ENCODE data around the gene RIPPLY1.
A peak's percentile ranks its signal among the peaks of the same experiment; 100 is the strongest.
"Not testable (repeated sequence)": the region's sequence is repeated elsewhere in the genome, so short reads cannot be mapped to it uniquely, and the experiment has no call there.

RIPPLY1 gene

GRCh38 chrX:106906361-106906760 lies 3.2 kb upstream of the RIPPLY1 start:
- DNase-seq = no peak

GRCh38 chrX:106905064-106905708 lies 2.0 kb upstream of the RIPPLY1 start:
- no peak for DNase-seq

DNA sequence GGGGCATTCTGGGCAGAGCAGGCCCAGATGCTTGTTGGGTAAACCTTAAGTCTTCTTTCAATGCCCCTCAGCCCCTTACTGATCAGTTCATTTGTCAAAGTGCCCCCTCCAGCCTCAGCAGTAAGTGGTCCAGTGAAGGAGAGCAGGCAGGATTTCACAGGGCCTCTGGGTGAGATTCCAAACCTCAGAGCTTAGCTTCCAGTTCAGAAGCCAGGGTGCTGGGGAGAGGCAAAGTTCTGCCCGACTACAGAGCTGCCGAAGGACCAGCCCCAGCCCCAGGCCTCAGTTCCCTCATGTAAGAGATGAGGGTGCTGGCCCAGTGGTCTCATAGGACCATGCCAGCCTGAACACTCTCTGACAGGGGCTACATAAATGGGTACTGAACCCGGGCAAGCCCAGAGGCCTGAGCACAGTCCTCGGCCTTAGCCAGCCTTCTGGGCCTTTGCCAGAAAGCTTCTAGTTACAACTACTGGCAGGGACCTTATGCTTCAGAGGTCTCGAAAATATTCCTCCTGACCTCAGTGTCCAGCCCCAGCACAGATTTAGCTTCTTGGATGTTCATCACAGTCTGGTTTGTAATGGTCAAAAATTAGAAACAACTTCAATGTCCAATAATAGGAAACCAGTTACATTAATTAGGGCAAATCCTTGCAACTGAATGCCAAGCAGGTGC lies 851 bp upstream of the RIPPLY1 start:
- no peak for DNase-seq

- no peak for DNase-seq
Observed at GRCh38 chrX:106902684-106903083, 457 bp downstream of the RIPPLY1 start.

DNA sequence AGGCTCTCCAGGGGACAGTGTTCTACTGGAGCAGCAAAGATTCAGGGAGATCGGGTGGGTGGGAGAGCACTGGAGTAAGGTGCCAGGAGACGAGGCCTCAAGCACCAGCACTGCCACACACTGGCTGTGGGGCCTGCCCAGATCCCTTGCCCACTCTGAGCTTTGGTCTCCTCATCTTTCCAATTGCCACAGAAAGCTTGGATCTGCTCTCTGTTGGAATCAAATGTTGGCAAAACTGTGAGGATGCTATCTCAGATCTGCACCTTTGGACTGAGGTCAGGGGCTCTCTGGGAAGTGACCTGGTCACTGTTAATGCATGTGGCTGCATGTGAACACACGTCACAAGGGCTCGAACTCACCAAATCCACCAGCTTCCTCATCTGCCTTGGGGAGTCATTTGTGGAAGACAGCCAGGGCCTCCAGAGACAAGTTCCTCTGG lies 1.3 kb downstream of the RIPPLY1 start:
- DNase-seq = no peak

- no peak for DNase-seq
Observed at GRCh38 chrX:106901341-106901740, 1.8 kb downstream of the RIPPLY1 start.

- no peak for DNase-seq
Observed at GRCh38 chrX:106899841-106900240, 3.3 kb downstream of the RIPPLY1 start.

DNA sequence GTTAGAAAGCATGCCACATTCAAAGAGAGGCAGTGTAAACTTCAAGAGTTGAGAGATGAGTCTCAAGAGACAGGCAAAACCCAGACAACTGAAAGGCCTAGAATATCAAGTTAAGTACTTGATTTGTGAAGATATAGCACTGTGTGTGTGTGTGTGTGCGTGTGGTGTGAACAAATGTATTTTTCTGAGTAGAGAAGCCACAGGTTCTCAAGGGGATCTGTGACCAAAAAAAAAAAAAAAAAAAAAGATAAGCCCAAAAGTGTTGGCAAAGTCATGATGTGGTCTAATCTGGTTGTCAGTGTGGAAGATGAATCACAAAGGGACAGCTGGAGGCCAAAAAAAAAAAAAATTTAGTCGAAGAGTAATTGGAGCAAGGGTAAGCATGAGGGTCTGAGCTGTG lies 3.9 kb downstream of the RIPPLY1 start:
- DNase-seq = no peak

GRCh38 chrX:106898462-106898861 lies 4.7 kb downstream of the RIPPLY1 start:
- DNase-seq = peak in 1 of 2 experiments; percentile 3

- no peak for DNase-seq
Observed at GRCh38 chrX:106897259-106897658, 5.9 kb downstream of the RIPPLY1 start.

- no peak for DNase-seq
Observed at GRCh38 chrX:106894978-106895452, 8.1 kb downstream of the RIPPLY1 start.

DNA sequence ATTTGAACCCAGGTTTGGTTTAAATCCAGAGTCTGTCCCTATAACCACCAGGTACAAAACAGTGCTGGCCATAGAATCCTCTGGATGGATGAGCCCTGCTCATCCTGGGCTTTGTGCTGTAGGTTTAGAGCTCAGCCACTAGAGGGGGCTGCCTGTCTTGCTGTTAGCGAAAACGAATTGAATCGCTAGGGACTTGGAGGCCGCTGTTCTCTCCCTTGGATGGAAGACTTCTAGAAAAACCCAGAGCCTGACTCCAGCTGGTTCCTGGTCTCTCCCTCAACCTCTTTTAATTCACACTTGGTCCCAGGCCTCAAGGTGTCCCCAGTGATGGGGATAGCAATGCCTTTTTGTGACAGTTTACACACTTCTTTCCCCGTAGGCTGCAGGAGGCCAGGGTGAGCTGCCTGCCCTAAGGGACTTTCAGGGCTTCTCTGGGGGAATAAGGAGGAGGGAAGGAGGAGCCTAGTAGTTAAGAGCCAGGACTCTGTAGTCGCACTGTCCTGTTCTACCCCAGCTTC lies 8.7 kb downstream of the RIPPLY1 start:
- DNase-seq = peak; percentile 5 to 32

DNA sequence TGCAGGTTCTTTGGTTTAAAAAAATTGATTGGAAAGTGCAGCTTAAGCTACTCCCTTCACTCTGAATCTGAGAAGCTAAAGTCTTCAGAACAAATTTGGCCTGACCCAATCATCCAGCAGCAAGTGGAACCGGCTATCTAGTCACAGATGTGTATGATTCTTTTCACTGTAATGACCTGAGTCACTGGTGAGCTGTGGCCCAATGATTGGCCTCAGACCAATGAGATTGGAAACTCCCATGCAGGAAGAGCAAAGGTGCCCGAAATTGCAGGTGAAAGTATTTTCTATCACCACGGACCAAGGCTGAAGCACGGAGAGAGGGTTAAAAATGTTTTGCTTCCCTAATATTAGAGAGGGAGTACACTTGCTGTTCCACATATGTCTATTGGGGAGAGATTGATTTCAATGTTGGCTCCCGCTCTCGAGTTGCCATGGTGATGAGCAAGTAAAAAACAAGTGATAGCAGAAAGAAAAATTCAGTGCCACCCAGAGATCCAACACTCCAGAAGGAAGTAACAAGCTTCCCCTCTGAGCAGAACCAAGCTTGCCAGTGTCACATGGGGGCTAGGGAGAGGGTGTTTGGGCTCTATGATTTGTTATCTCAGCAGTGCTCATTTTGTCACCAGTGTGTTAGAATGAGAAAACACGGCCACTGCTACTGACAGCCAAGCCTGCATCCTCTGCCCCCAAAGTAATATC lies 11.2 kb downstream of the RIPPLY1 start:
- no peak for DNase-seq

DNA sequence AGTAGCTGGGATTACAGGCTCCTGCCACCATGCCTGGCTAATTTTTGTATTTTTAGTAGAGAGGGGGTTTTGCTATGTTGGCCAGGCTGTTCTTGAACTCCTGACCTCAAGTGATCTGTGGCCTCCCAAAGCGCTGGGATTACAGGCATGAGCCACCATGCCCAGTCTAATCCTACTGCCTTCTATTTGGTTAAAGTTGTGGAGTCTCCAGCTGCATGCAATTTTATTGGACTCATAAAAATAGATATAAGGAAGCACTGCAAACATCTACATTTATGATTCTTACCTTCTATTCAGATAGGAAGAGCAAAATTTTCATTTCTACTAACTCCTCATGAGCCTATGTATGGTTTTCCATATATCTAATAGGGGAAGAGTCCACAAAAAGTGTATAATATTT lies 13.7 kb downstream of the RIPPLY1 start:
- no peak for DNase-seq

- no peak for DNase-seq
Observed at GRCh38 chrX:106875151-106875550, 28.0 kb downstream of the RIPPLY1 start.

GRCh38 chrX:106874075-106874474 lies 29.1 kb downstream of the RIPPLY1 start:
- DNase-seq = no peak

- DNase-seq = not testable (repeated sequence)
Observed at GRCh38 chrX:106872796-106873195, 30.3 kb downstream of the RIPPLY1 start.

- no peak for DNase-seq
Observed at GRCh38 chrX:106863697-106864096, 39.4 kb downstream of the RIPPLY1 start.

- no peak for DNase-seq
Observed at GRCh38 chrX:106862972-106863688, 40.0 kb downstream of the RIPPLY1 start.

Measured in NCI-H1930 (cell line).